ENCODE measurements around the gene ME1.

DNA sequence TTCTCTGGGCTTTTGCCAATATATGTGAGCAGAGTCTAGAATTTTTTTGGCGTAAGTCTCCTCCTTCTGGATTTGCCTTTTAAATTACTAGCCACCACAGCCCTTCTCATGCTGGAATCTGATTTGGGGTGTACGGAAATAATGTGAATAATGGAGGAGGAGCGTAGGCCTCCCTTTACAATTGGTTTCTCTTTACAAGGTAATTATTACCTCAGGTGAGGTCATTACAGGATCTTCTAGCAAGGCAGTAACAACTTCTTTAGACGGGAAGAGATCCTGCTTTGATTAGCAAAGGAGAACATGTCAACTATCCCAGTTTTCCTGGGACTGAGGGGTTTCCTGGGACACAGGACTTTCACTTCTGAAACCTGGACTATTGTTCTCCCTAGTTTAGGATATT is 228.8 kb downstream of the ME1 start:
- TF ChIP-seq EZH2 (IDR thresholded peaks at IDR 0.05; ENCODE audit: insufficient read depth, poor library complexity, severe bottlenecking) (no peak), EZH2phosphoT487 (IDR thresholded peaks at IDR 0.05; ENCODE audit: insufficient read depth, low read depth) (no peak)

Data from GM23248 (cell line).